ENCODE data around the gene C1orf50. TPM values are rescaled to one million over a fixed set of nuclear protein-coding genes. Genes with fewer than 3 reads are reported as not detected.

Gene C1orf50
- total RNA-seq, 6 experiments from 2014 or later: 4.9 to 8.8 (median 6.0) TPM

GRCh38 chr1:42765832-42766740, 963 bp upstream of the C1orf50 start:
- Mint-ChIP-seq H3K27me3 (ENCODE audit: insufficient read depth) (no peaks in the 10 kb centered on the region), H3K4me3 (no peak overlapping the region), H3K4me1 (ENCODE audit: low read depth) (peaks cover 17% of the 10 kb centered on the region), H3K27ac (no peak overlapping the region), H3K9me3 (no peaks in the 10 kb centered on the region), H3K36me3 (ENCODE audit: low read depth) (peaks cover 11% of the 10 kb centered on the region)
- TF ChIP-seq, protein P1, sequence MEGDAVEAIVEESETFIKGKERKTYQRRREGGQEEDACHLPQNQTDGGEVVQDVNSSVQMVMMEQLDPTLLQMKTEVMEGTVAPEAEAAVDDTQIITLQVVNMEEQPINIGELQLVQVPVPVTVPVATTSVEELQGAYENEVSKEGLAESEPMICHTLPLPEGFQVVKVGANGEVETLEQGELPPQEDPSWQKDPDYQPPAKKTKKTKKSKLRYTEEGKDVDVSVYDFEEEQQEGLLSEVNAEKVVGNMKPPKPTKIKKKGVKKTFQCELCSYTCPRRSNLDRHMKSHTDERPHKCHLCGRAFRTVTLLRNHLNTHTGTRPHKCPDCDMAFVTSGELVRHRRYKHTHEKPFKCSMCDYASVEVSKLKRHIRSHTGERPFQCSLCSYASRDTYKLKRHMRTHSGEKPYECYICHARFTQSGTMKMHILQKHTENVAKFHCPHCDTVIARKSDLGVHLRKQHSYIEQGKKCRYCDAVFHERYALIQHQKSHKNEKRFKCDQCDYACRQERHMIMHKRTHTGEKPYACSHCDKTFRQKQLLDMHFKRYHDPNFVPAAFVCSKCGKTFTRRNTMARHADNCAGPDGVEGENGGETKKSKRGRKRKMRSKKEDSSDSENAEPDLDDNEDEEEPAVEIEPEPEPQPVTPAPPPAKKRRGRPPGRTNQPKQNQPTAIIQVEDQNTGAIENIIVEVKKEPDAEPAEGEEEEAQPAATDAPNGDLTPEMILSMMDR (IDR thresholded peaks at IDR 0.05): peak; percentile 70
- DNase-seq: peak; percentile 77

DNA sequence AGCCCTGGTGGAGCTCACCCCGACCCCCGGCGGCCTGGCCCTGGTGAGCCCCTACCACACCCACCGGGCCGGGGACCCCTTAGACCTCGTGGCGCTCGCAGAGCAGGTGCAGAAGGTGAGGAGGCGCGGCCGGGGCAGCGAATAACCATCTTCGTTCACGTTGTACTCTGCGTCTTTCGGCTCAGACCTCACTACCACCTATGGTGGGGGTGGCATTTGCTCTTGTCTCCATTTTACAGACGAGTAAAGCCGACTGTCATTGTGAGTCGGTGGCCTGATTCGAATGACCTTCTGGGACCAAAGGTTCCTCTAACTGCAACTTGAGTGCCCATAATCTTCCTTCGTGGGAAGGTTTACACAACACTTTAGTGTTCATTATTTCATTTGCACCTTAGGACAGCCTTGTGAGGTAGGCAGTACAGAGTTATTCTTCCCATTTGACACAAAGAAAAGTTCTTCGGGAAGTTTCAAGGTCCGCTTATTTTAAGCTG, 506 bp downstream of the C1orf50 start:
- Mint-ChIP-seq H3K4me3 (no peak overlapping the region; the same call in 1 of the 2 replicates), H3K9me3 (no peaks in the 10 kb centered on the region), H3K36me3 (ENCODE audit: low read depth) (peaks cover 11% of the 10 kb centered on the region), H3K27me3 (ENCODE audit: insufficient read depth) (no peaks in the 10 kb centered on the region), H3K27ac (peak overlapping the region; percentile 80), H3K4me1 (ENCODE audit: low read depth) (peaks cover 17% of the 10 kb centered on the region)
- no peak for DNase-seq
- TF ChIP-seq, protein P1 (IDR thresholded peaks at IDR 0.05): no peak

DNA sequence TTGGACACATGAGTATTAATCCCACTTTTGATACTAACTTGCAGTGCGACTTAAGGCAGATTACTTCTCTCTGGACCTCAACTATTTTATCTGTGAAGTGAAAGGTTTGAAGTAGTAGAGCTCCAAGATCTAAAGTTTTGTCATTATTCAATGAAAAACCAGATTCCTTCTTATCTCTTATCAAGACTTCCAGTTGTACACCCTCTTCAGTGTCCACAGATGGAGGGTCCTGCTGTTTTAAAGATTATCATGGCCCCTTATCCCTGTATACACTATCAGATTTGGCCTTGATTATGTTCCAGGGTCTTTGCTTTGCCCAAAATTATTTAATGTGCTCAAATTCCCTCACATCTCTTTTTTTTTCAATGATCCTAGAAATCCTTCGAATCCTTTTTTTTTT, 1.1 kb downstream of the C1orf50 start:
- no peak overlapping the region; the same call in 1 of the 2 replicates for H3K4me3 Mint-ChIP-seq
- no peaks in the 10 kb centered on the region for H3K27me3 Mint-ChIP-seq (ENCODE audit: insufficient read depth)
- peaks cover 17% of the 10 kb centered on the region for H3K4me1 Mint-ChIP-seq (ENCODE audit: low read depth)
- H3K9me3 Mint-ChIP-seq: no peaks in the 10 kb centered on the region
- peak overlapping the region; percentile 80 for H3K27ac Mint-ChIP-seq
- peaks cover 11% of the 10 kb centered on the region for H3K36me3 Mint-ChIP-seq (ENCODE audit: low read depth)
- DNase-seq: no peak
- TF ChIP-seq, protein P1 (IDR thresholded peaks at IDR 0.05): no peak

GRCh38 chr1:42769811-42770210, 2.8 kb downstream of the C1orf50 start:
- Mint-ChIP-seq H3K4me1 (ENCODE audit: low read depth) (peaks cover 17% of the 10 kb centered on the region), H3K9me3 (no peaks in the 10 kb centered on the region), H3K36me3 (ENCODE audit: low read depth) (peaks cover 13% of the 10 kb centered on the region), H3K27me3 (ENCODE audit: insufficient read depth) (no peaks in the 10 kb centered on the region), H3K4me3 (no peak overlapping the region), H3K27ac (no peak overlapping the region)
- DNase-seq: no peak
- TF ChIP-seq, protein P1 (IDR thresholded peaks at IDR 0.05): no peak

GRCh38 chr1:42773420-42773819, 6.4 kb downstream of the C1orf50 start:
- peaks cover 29% of the 10 kb centered on the region for H3K36me3 Mint-ChIP-seq (ENCODE audit: low read depth)
- H3K27ac Mint-ChIP-seq: no peak overlapping the region
- TF ChIP-seq, protein P1 (IDR thresholded peaks at IDR 0.05): no peak
- no peak for DNase-seq
- peaks cover 10% of the 10 kb centered on the region for H3K4me1 Mint-ChIP-seq (ENCODE audit: low read depth)
- no peaks in the 10 kb centered on the region for H3K9me3 Mint-ChIP-seq
- H3K4me3 Mint-ChIP-seq: no peak overlapping the region
- no peaks in the 10 kb centered on the region for H3K27me3 Mint-ChIP-seq (ENCODE audit: insufficient read depth)
